Prostate gland (tissue), 2 donors: Measurements from ENCODE around the gene GFY. TPM values are rescaled to one million over a fixed set of nuclear protein-coding genes. Genes with fewer than 3 reads are reported as not detected.
"Not testable (repeated sequence)": the region's sequence is repeated elsewhere in the genome, so short reads cannot be mapped to it uniquely, and the experiment has no call there.

Experiments used
- DNase-seq: peaks from one replicate; pipeline ENCODE4 v3.0.0-alpha.2; 2019; ENCODE audit warnings: low spot score
- H3K27ac ChIP-seq, 2 donors: fragments of 200-600 bp; sonication (generic); 2 replicates each; pipeline ENCODE4 v1.5.1; 2017 to 2019
- H3K27me3 ChIP-seq: fragments of 200-600 bp; sonication (generic); replicated peaks from 2 replicates; pipeline ENCODE4 v1.5.1; 2019; ENCODE audit not compliant: insufficient read depth
- H3K36me3 ChIP-seq, 2 donors: fragments of 200-600 bp; sonication (generic); 1 replicate in 1 of 2; 2 replicates in 1 of 2; pipeline versions ENCODE4 v1.5.1 to v1.8.1; 2017 to 2019
- H3K4me1 ChIP-seq: fragments of 200-600 bp; sonication (generic); replicated peaks from 2 replicates; pipeline ENCODE4 v1.5.1; 2019
- H3K4me3 ChIP-seq, 2 donors: fragments of 200-600 bp; sonication (generic); 2 replicates each; pipeline ENCODE4 v1.5.1; 2017 to 2019
- H3K9me3 ChIP-seq: fragments of 200-600 bp; sonication (generic); 2 replicates; pipeline ENCODE4 v1.5.1; 2017
- CTCF ChIP-seq, 4 experiments: fragments of 200-600 bp in 2 of 4; fragments of 450-650 bp in 2 of 4; sonication (generic) in 2 of 4; IDR thresholded peaks; 1 replicate in 3 of 4; 2 replicates in 1 of 4; pipeline ENCODE4 v1.5.1; 2016 to 2019; ENCODE audit warnings: antibody characterized with exemption in 4 of 4, mild to moderate bottlenecking in 2 of 4, moderate library complexity in 2 of 4
- POLR2A ChIP-seq: fragments of 450-650 bp; IDR thresholded peaks from one replicate; pipeline ENCODE4 v1.6.1; 2016; ENCODE audit warnings: antibody characterized with exemption, mild to moderate bottlenecking
- POLR2AphosphoS5 ChIP-seq: sonication (generic); formaldehyde crosslinking; IDR thresholded peaks from one replicate; pipeline ENCODE4 v1.6.1; 2017; ENCODE audit warnings: antibody characterized with exemption
- WGBS: methylation state at CpG from one replicate; pipeline ENCODE4 v1.1.5; 2018; 5-methylcytosine and 5-hydroxymethylcytosine counted together
- intact Hi-C: fragments of 100-400 bp; cut with DNase I; formaldehyde crosslinking; loops from one replicate; pipeline ENCODE4 v1.14.2; 2022
- total RNA-seq, 2 donors: library from RNA; depleted of rRNA; stranded (reverse); fragments of >200 nt; gene quantifications; one replicate each; pipeline ENCODE4 v1.1.0, GENCODE V29; 2016

Gene GFY
- total RNA-seq, 2 donors from 2014 or later: not detected

GRCh38 chr19:49453757-49454240 is 28.6 kb downstream of the GFY start:
- Histone ChIP-seq H3K4me1 (no peaks in the 10 kb centered on the region), H3K27me3 (no peaks in the 10 kb centered on the region), H3K27ac (peak overlapping the region; percentile 93 to 95), H3K4me3 (peak overlapping the region; percentile 58 to 60), H3K36me3 (no peaks in the 10 kb centered on the region), H3K9me3 (no peaks in the 10 kb centered on the region)
- DNase-seq: no peak
- intact Hi-C loops: no loop called here
- TF ChIP-seq POLR2AphosphoS5 (no peak), CTCF (IDR thresholded peaks at IDR 0.05) (no peak), POLR2A (no peak)
- WGBS: 47% methylated on average over 10 of the region's 10 CpGs

GRCh38 chr19:49455773-49456172 is 30.6 kb downstream of the GFY start:
- TF ChIP-seq POLR2A: no peak
- TF ChIP-seq POLR2AphosphoS5: no peak
- TF ChIP-seq CTCF (IDR thresholded peaks at IDR 0.05): no peak
- DNase-seq: no peak
- H3K4me3 ChIP-seq: no peak overlapping the region
- no peaks in the 10 kb centered on the region for H3K4me1 ChIP-seq
- H3K9me3 ChIP-seq: no peaks in the 10 kb centered on the region
- no peaks in the 10 kb centered on the region for H3K27me3 ChIP-seq
- no peaks in the 10 kb centered on the region for H3K36me3 ChIP-seq
- peak overlapping the region in 1 of 2 donors; percentile 42 for H3K27ac ChIP-seq
- 68% methylated on average over 5 of the region's 5 CpGs for WGBS
- intact Hi-C loops: no loop called here

GRCh38 chr19:49456326-49456725 is 31.1 kb downstream of the GFY start:
- no peak for DNase-seq
- no peaks in the 10 kb centered on the region for H3K9me3 ChIP-seq
- no peaks in the 10 kb centered on the region for H3K4me1 ChIP-seq
- intact Hi-C loops: no loop called here
- no peaks in the 10 kb centered on the region for H3K36me3 ChIP-seq
- WGBS: 59% methylated on average over 5 of the region's 5 CpGs
- TF ChIP-seq POLR2A (no peak), POLR2AphosphoS5 (no peak), CTCF (IDR thresholded peaks at IDR 0.05) (no peak)
- no peak overlapping the region for H3K4me3 ChIP-seq
- H3K27me3 ChIP-seq: no peaks in the 10 kb centered on the region
- H3K27ac ChIP-seq: peak overlapping the region; percentile 29 to 36

DNA sequence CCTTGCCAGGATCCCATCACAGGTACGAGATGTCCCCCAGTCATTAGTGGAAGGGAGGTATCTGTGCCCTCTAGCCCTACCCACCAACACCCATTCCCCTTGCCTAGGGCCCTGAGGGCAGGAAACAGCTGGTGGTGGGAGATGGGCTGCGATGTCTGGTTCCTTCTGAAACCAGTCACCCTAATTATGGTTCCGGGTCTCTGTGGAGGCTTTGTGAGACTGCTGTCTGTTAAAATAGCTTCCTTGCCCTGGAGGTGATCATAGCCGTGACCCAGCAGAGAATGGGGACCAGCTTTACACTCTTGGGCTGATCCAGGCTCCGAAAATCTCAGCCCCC is 33.3 kb downstream of the GFY start:
- WGBS: 93% methylated on average over 5 of the region's 5 CpGs
- H3K9me3 ChIP-seq: no peaks in the 10 kb centered on the region
- H3K4me3 ChIP-seq: no peak overlapping the region
- DNase-seq: no peak
- no peak overlapping the region for H3K27ac ChIP-seq
- intact Hi-C loops: no loop called here
- no peaks in the 10 kb centered on the region for H3K27me3 ChIP-seq
- H3K4me1 ChIP-seq: no peaks in the 10 kb centered on the region
- no peak for TF ChIP-seq POLR2AphosphoS5
- H3K36me3 ChIP-seq: no peaks in the 10 kb centered on the region

DNA sequence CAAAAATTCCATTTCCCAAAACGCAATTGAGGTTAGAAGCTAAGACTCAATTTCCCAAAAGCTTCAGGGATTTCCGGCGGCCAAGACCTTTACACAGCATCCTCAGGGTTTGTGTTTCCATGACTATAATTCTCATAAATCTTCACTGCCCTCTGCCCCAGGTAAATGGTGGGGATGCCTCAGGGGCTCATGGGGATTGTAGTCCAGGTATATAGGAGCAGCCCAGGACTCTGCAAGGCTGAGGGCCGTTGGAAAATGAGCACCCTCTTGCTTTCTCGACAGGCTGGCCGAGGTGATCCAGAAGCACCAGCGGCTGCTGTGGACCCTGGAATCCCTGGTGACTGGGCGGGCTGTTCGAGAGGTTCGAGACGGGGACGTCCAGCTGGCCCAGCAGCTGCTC is 34.2 kb downstream of the GFY start:
- 94% methylated on average over 12 of the region's 12 CpGs for WGBS
- TF ChIP-seq POLR2A (no peak), POLR2AphosphoS5 (no peak), CTCF (IDR thresholded peaks at IDR 0.05) (no peak)
- intact Hi-C loops: no loop called here

GRCh38 chr19:49461130-49461529 is 35.9 kb downstream of the GFY start:
- H3K4me1 ChIP-seq, intact Hi-C loops, H3K4me3 ChIP-seq, H3K27ac ChIP-seq, H3K27me3 ChIP-seq, H3K9me3 ChIP-seq, H3K36me3 ChIP-seq, DNase-seq: not testable (repeated sequence)
- whole genome bisulfite sequencing: no CpG with 5 or more reads among the region's 1 CpG

More for the DNA sequence above, 34.2 kb downstream of the GFY start:
- no peak for DNase-seq
- Histone ChIP-seq H3K9me3 (no peaks in the 10 kb centered on the region), H3K27me3 (no peaks in the 10 kb centered on the region), H3K27ac (no peak overlapping the region), H3K36me3 (no peaks in the 10 kb centered on the region), H3K4me1 (no peaks in the 10 kb centered on the region), H3K4me3 (no peak overlapping the region)
